ENCODE data around the gene FIP1L1.

FIP1L1 gene

GRCh38 chr4:53490161-53490956, 112.9 kb downstream of the FIP1L1 start:
- no peaks in the 10 kb centered on the region for H3K79me2 ChIP-seq (ENCODE audit: control insufficient read depth, low read length)
- H3K9me3 ChIP-seq (ENCODE audit: control insufficient read depth, insufficient read depth, low read length): no peaks in the 10 kb centered on the region
- H3K27ac ChIP-seq (ENCODE audit: low read depth, low read length): no peak overlapping the region
- H3K36me3 ChIP-seq (ENCODE audit: control insufficient read depth, low read length): no peaks in the 10 kb centered on the region
- H3F3A ChIP-seq (ENCODE audit: control insufficient read depth, insufficient read depth): no peaks in the 10 kb centered on the region
- H3K4me3 ChIP-seq (ENCODE audit: low read length): no peak overlapping the region
- no peaks in the 10 kb centered on the region for H4K20me1 ChIP-seq (ENCODE audit: control insufficient read depth, insufficient read depth, low read depth, low read length)
- TF ChIP-seq CTCF (IDR thresholded peaks at IDR 0.05; ENCODE audit: low read depth, low read length, poor library complexity, severe bottlenecking) (no peak), EZH2phosphoT487 (IDR thresholded peaks at IDR 0.05; ENCODE audit: borderline replicate concordance, low read length) (no peak)
- peaks cover 23% of the 10 kb centered on the region for H3K27me3 ChIP-seq (ENCODE audit: control insufficient read depth, low read length)
- H3K4me2 ChIP-seq (ENCODE audit: low read length): no peak overlapping the region
- no peaks in the 10 kb centered on the region for H3K9me2 ChIP-seq (replicated peaks; ENCODE audit: control insufficient read depth, low read length)
- H3K4me1 ChIP-seq (ENCODE audit: control insufficient read depth, low read length): no peaks in the 10 kb centered on the region

DNA sequence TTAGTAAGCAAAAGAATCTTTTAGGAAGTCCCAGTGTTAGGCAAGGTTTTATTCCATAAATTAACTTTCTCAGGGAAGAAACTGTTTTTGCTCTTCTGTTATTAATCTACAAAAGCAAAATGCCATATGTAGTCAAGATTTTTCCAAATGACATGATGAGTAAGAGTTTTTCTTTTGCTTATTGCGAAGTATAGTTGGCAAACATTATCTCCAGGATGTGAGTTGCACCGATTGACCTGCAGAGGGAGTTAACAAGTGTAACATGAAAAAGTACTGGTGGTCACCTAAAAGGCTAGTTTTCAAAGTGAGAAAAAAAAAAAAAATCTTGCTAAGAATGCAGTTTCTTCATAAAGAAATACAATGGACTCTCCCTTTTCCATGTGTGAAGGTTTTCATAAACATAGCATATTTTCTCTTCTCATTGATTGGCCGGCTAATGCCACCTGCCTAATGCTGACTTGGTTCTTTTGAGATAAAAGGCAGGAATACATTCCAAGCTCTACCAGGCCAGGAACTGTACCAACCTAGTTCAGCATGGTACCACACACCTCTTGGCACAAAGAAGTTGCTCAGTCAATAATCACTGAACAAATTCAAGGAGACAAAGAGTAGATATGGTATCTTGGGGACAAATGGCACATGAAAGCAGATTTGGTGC, 113.7 kb downstream of the FIP1L1 start:
- peak; percentile 72 for TF ChIP-seq CTCF (IDR thresholded peaks at IDR 0.05; ENCODE audit: low read depth, low read length, poor library complexity, severe bottlenecking)
- TF ChIP-seq EZH2phosphoT487 (IDR thresholded peaks at IDR 0.05; ENCODE audit: borderline replicate concordance, low read length): no peak
- H3K9me3 ChIP-seq (ENCODE audit: control insufficient read depth, insufficient read depth, low read length): no peaks in the 10 kb centered on the region
- H4K20me1 ChIP-seq (ENCODE audit: control insufficient read depth, insufficient read depth, low read depth, low read length): no peaks in the 10 kb centered on the region
- H3K36me3 ChIP-seq (ENCODE audit: control insufficient read depth, low read length): no peaks in the 10 kb centered on the region
- no peaks in the 10 kb centered on the region for H3K79me2 ChIP-seq (ENCODE audit: control insufficient read depth, low read length)
- H3F3A ChIP-seq (ENCODE audit: control insufficient read depth, insufficient read depth): no peaks in the 10 kb centered on the region
- no peak overlapping the region for H3K4me2 ChIP-seq (ENCODE audit: low read length)
- H3K9me2 ChIP-seq (replicated peaks; ENCODE audit: control insufficient read depth, low read length): no peaks in the 10 kb centered on the region
- peaks cover 16% of the 10 kb centered on the region for H3K27me3 ChIP-seq (ENCODE audit: control insufficient read depth, low read length)
- H3K4me1 ChIP-seq (ENCODE audit: control insufficient read depth, low read length): no peaks in the 10 kb centered on the region
- H3K27ac ChIP-seq (ENCODE audit: low read depth, low read length): no peak overlapping the region
- no peak overlapping the region for H3K4me3 ChIP-seq (ENCODE audit: low read length)

- no peak for TF ChIP-seq CTCF (IDR thresholded peaks at IDR 0.05; ENCODE audit: low read depth, low read length, poor library complexity, severe bottlenecking)
- H3K27ac ChIP-seq (ENCODE audit: low read depth, low read length): no peak overlapping the region
- H3K9me2 ChIP-seq (replicated peaks; ENCODE audit: control insufficient read depth, low read length): no peaks in the 10 kb centered on the region
- no peaks in the 10 kb centered on the region for H3K4me1 ChIP-seq (ENCODE audit: control insufficient read depth, low read length)
- H3K36me3 ChIP-seq (ENCODE audit: control insufficient read depth, low read length): no peaks in the 10 kb centered on the region
- H3K79me2 ChIP-seq (ENCODE audit: control insufficient read depth, low read length): no peaks in the 10 kb centered on the region
- no peak overlapping the region for H3K4me2 ChIP-seq (ENCODE audit: low read length)
- H3F3A ChIP-seq (ENCODE audit: control insufficient read depth, insufficient read depth): no peaks in the 10 kb centered on the region
- H3K9me3 ChIP-seq (ENCODE audit: control insufficient read depth, insufficient read depth, low read length): no peaks in the 10 kb centered on the region
- peaks cover 4% of the 10 kb centered on the region; the same call in 1 of the 2 replicates for H3K27me3 ChIP-seq (ENCODE audit: control insufficient read depth, low read length)
- no peaks in the 10 kb centered on the region for H4K20me1 ChIP-seq (ENCODE audit: control insufficient read depth, insufficient read depth, low read depth, low read length)
- H3K4me3 ChIP-seq (ENCODE audit: low read length): no peak overlapping the region
Measured at GRCh38 chr4:53494851-53495250, 117.4 kb downstream of the FIP1L1 start.
